Prostate gland (tissue), 2 donors: ENCODE results near the gene ZNF492. TPM values are rescaled to one million over a fixed set of nuclear protein-coding genes. Genes with fewer than 3 reads are reported as not detected.

Source experiments
- DNase-seq: peaks from one replicate; pipeline ENCODE4 v3.0.0-alpha.2; 2019; ENCODE audit warnings: low spot score
- H3K27ac ChIP-seq, 2 donors: fragments of 200-600 bp; sonication (generic); 2 replicates each; pipeline ENCODE4 v1.5.1; 2017 to 2019
- H3K27me3 ChIP-seq: fragments of 200-600 bp; sonication (generic); replicated peaks from 2 replicates; pipeline ENCODE4 v1.5.1; 2019; ENCODE audit not compliant: insufficient read depth
- H3K36me3 ChIP-seq, 2 donors: fragments of 200-600 bp; sonication (generic); 1 replicate in 1 of 2; 2 replicates in 1 of 2; pipeline versions ENCODE4 v1.5.1 to v1.8.1; 2017 to 2019
- H3K4me1 ChIP-seq: fragments of 200-600 bp; sonication (generic); replicated peaks from 2 replicates; pipeline ENCODE4 v1.5.1; 2019
- H3K4me3 ChIP-seq, 2 donors: fragments of 200-600 bp; sonication (generic); 2 replicates each; pipeline ENCODE4 v1.5.1; 2017 to 2019
- H3K9me3 ChIP-seq: fragments of 200-600 bp; sonication (generic); 2 replicates; pipeline ENCODE4 v1.5.1; 2017
- CTCF ChIP-seq, 4 experiments: fragments of 200-600 bp in 2 of 4; fragments of 450-650 bp in 2 of 4; sonication (generic) in 2 of 4; IDR thresholded peaks; 1 replicate in 3 of 4; 2 replicates in 1 of 4; pipeline ENCODE4 v1.5.1; 2016 to 2019; ENCODE audit warnings: antibody characterized with exemption in 4 of 4, mild to moderate bottlenecking in 2 of 4, moderate library complexity in 2 of 4
- POLR2A ChIP-seq: fragments of 450-650 bp; IDR thresholded peaks from one replicate; pipeline ENCODE4 v1.6.1; 2016; ENCODE audit warnings: antibody characterized with exemption, mild to moderate bottlenecking
- POLR2AphosphoS5 ChIP-seq: sonication (generic); formaldehyde crosslinking; IDR thresholded peaks from one replicate; pipeline ENCODE4 v1.6.1; 2017; ENCODE audit warnings: antibody characterized with exemption
- WGBS: methylation state at CpG from one replicate; pipeline ENCODE4 v1.1.5; 2018; 5-methylcytosine and 5-hydroxymethylcytosine counted together
- intact Hi-C: fragments of 100-400 bp; cut with DNase I; formaldehyde crosslinking; loops from one replicate; pipeline ENCODE4 v1.14.2; 2022
- total RNA-seq, 2 donors: library from RNA; depleted of rRNA; stranded (reverse); fragments of >200 nt; gene quantifications; one replicate each; pipeline ENCODE4 v1.1.0, GENCODE V29; 2016

Gene ZNF492
- total RNA-seq, 2 donors from 2014 or later: 0.32 to 0.97 TPM

- no peaks in the 10 kb centered on the region for H3K9me3 ChIP-seq
- TF ChIP-seq POLR2A (no peak), CTCF (IDR thresholded peaks at IDR 0.05) (no peak), POLR2AphosphoS5 (no peak)
- DNase-seq: no peak
- H3K27ac ChIP-seq: no peak overlapping the region
- intact Hi-C loops: no loop called here
- no peaks in the 10 kb centered on the region for H3K36me3 ChIP-seq
- WGBS: 66% methylated on average over 17 of the region's 19 CpGs
- H3K27me3 ChIP-seq: no peaks in the 10 kb centered on the region
- H3K4me3 ChIP-seq: no peak overlapping the region
- H3K4me1 ChIP-seq: no peaks in the 10 kb centered on the region
Measured at GRCh38 chr19:22602631-22603272, 31.4 kb upstream of the ZNF492 start.

DNA sequence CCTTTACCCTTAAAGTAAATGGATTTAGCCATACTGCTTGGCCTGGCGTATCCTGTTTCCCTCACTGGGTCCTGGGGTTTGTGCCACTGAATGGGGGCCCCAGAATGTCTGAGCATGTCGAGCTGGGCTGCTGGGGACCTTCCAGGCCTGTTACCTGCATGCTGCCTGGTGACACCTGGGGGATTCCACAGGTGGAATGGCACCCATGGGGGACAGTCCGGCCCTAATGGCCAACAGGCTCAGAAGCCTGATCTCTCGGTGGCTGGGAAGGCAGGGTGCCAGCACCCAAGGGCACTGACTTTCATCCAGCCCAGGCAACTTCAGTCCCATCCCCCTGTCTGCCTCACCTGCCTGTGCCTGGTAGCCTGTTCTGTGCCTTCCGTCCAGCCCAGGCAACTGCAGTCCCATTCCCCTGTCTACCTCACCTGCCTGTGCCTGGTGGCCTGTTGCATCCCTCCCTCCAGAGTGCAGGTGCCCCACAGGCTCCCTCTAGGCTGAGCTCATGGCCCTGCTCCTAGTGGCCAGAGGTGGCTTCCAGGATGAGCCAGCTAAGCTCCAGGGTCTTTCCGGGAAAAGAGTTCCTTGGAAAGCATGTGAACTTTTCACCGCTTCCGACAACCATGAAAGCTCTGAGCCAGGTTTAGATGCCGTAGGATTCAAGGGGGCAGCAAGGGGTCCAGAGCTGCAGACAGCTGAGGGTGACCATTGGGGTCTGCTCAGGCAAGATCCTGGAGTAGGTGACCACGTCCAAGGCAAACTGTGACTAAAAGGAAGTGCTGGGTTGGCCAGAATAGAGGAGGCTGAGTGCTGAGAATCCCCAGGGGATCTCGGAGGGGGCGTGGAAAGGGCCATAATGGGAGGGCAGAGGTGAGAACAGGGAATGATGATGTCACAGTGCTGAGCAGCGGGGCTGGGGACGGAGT is 30.3 kb upstream of the ZNF492 start:
- H3K27me3 ChIP-seq: no peaks in the 10 kb centered on the region
- H3K27ac ChIP-seq: no peak overlapping the region
- WGBS: 63% methylated on average over 13 of the region's 14 CpGs
- intact Hi-C loops: no loop called here
- no peaks in the 10 kb centered on the region for H3K9me3 ChIP-seq
- no peaks in the 10 kb centered on the region for H3K4me1 ChIP-seq
- DNase-seq: no peak
- TF ChIP-seq POLR2AphosphoS5 (no peak), POLR2A (no peak), CTCF (IDR thresholded peaks at IDR 0.05) (no peak)
- no peaks in the 10 kb centered on the region for H3K36me3 ChIP-seq
- H3K4me3 ChIP-seq: no peak overlapping the region

DNA sequence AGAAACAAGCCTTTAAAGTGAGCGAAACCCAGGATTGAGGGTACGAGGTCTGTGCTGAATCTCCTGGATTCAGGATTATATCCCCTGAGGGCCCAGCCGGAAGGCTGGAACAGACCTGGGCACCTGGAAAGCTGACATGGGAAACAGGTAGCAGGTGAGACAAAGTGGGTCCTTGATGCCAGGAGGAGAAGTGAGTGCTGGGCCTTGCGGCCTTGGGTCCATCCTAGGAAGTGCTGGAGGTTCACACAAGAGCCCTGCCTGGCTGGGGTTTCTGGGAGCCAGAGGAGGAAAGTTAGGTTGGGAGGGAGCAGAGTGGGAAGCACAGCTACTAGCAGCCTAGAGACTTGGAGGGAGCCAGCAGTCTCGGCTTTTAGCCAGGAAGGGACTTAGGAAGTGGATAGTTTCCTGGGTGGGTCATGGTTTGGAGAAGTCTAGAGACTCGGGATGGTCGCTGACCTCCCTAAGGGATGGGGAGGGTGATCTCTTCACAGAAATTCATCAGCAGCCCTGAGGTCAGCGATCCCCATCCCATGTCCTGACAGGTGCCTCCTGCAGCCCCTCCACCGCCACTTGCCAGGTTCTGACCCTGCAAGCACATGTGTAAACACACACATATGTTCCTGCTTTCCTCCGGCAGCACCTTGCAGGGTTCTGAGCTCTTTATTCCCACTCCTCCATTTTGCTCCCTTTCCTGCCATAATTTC is 29.4 kb upstream of the ZNF492 start:
- H3K27ac ChIP-seq: no peak overlapping the region
- H3K27me3 ChIP-seq: no peaks in the 10 kb centered on the region
- H3K4me3 ChIP-seq: no peak overlapping the region
- 84% methylated on average over 10 of the region's 10 CpGs for WGBS
- TF ChIP-seq CTCF (IDR thresholded peaks at IDR 0.05): no peak
- TF ChIP-seq POLR2A: no peak
- no peak for TF ChIP-seq POLR2AphosphoS5
- H3K4me1 ChIP-seq: no peaks in the 10 kb centered on the region
- intact Hi-C loops: no loop called here
- no peak for DNase-seq
- H3K9me3 ChIP-seq: no peaks in the 10 kb centered on the region
- H3K36me3 ChIP-seq: no peaks in the 10 kb centered on the region

- Histone ChIP-seq H3K9me3 (no peaks in the 10 kb centered on the region), H3K4me3 (no peak overlapping the region), H3K36me3 (no peaks in the 10 kb centered on the region), H3K27ac (no peak overlapping the region), H3K4me1 (no peaks in the 10 kb centered on the region), H3K27me3 (no peaks in the 10 kb centered on the region)
- WGBS: 74% methylated on average over 12 of the region's 12 CpGs
- intact Hi-C loops: no loop called here
- TF ChIP-seq CTCF (IDR thresholded peaks at IDR 0.05) (no peak), POLR2AphosphoS5 (no peak), POLR2A (no peak)
- DNase-seq: no peak
Measured at GRCh38 chr19:22605275-22606211, 28.6 kb upstream of the ZNF492 start.
